Lower leg skin (tissue), 3 donors: ENCODE results near the gene NOS1.

Source experiments
- CTCF ChIP-seq, 3 donors: fragments of 450-650 bp; IDR thresholded peaks; one replicate each; pipeline ENCODE4 v1.5.1; 2016; ENCODE audit warnings: antibody characterized with exemption in 3 of 3, mild to moderate bottlenecking in 3 of 3, moderate library complexity in 2 of 3
- POLR2A ChIP-seq, 2 donors: fragments of 450-650 bp; IDR thresholded peaks; one replicate each; pipeline ENCODE4 v1.6.1; 2016 to 2017; ENCODE audit warnings: antibody characterized with exemption in 2 of 2, mild to moderate bottlenecking in 1 of 2, moderate library complexity in 1 of 2

GRCh38 chr12:117235261-117235660, 126.2 kb downstream of the NOS1 start:
- no peak for TF ChIP-seq CTCF (IDR thresholded peaks at IDR 0.05)
- TF ChIP-seq POLR2A (IDR thresholded peaks at IDR 0.05) = no peak
